NOMO-1 (cell line): Measurements from ENCODE around the gene TEX22.
A peak's percentile ranks its signal among the peaks of the same experiment; 100 is the strongest.

Experiments used
- DNase-seq, 2 experiments: peaks; one replicate each; lab custom pipeline; 2025; ENCODE audit not compliant: unreplicated experiment in 2 of 2; lab: John Stamatoyannopoulos, UW

TEX22 gene

DNA sequence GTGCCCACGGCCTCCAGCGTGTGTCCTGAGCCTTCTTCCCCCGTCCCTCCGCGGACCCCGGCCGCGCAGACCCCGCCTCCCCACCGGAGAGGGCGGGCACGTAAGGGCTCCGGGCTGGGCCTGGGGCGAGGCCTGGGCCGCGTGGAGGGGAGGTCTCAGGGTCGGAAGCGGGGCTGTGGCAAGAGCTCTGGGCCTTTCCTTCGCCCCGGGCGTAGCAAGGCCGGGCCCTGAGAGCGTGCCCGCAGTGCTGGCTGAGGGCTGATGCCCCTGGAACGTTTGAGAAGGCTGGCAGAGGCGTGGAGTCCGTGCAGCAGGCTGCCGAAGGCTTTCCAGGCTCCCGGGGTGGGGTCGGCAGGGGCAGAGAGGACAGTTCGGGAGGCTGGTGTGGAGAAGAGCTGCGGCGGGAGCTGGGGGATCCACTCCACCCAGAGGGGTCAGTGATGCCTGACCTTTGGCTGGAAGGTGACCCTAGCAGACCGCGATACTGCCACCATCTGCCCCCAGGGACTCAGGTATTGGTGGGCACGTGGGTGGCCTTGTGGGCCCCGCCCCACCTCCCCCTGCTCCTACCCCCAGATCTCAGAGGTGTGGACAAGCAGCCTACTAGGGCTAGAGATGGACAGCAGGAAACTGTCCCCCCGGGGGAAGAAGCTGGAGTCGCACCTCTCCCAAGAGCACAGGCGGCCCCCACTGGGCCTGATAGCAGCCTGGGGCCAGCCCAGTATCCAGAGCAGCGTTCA lies 558 bp downstream of the TEX22 start:
- DNase-seq = peak; percentile 57 to 69

DNA sequence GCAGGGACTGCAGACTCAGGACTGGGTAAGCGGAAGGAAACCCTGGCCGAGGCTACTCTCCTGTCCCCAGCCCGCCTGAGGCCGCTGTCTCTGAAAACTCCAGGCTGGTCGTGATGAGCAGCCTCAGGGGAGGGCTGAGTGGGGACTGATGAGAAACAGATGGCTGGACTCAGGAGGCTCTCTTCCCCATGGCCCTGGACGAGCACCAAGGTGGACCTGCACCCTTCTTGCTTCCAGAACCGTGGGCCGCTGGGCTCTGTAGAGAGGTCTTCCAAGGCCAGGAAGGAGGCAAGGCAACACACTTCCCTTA lies 1.1 kb downstream of the TEX22 start:
- no peak for DNase-seq

DNA sequence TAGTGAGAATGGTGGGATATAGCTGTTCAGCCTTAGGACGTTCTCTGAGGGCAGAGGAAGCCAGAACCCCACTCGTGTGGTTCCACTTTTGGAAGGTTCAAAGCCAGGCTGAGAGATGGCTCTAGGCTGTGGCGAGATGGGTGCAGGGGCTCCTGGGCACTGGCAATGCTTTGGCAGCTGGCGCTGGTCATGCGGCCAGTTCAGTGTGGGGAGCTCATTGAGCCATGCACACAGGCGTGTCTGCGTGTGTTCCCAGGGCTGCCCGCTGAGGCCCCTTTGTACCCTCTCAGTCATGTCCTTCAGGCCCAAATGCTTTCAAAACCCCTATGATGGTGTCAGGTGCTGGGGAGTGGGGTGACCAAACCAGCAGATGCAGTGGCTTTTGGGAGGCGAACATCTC lies 1.7 kb downstream of the TEX22 start:
- no peak for DNase-seq

DNA sequence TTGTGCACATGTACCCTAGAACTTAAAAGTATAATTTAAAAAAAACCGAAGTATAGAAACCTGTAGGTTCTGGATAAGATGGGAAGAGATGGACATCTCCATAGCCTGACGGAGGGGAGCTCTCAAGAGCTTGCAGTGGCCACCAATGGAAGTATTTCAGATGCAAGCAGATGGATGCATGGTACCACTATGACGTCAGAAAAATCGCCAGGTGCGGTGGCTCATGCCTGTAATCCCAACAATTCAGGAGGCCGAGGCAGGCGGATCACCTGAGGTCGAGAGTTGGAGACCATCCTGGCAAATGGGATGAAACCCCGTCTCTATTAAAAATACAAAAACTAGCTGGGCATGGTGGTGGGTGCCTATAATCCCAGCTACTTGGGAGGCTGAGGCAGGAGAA lies 3.4 kb downstream of the TEX22 start:
- DNase-seq = no peak

DNA sequence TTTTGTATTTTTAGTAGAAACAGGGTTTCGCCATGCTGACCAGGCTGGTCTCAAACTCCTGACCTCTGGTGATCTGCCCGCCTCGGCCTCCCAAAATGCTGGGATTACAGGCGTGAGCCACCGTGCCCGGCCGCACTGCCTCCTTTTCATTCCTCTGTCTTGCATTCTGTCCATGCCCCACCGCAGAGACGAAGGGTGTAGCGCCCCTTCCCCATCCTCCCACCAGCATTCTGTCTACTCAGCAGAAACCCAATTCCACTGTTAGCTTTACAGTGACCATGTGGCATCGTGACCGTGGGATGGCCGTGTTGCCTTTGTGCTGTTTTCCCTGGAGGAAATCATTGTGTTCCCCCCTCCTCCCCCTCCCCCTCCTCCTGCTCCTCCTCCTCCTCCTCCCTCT lies 10.3 kb downstream of the TEX22 start:
- no peak for DNase-seq

DNA sequence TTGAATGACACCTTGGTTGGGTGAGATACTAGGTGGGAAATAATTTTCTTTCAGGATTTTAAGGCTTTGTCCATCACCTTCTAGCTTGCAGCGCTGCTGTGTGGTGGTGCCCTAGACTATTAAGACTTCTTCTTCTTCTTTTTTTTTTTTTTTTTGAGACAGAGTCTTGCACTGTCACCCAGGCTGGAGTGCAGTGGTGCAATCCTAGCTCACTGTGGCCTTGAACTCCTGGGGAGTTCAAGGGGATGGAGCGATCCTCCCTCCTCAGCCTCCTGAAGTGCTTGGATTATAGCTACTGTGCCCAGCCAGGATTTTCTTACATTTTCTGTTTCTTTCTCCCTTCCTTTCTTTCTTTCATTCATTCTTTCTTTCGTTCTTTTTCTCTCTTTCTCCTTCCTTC lies 11.0 kb downstream of the TEX22 start:
- peak in 1 of 2 experiments; percentile 13 for DNase-seq

DNA sequence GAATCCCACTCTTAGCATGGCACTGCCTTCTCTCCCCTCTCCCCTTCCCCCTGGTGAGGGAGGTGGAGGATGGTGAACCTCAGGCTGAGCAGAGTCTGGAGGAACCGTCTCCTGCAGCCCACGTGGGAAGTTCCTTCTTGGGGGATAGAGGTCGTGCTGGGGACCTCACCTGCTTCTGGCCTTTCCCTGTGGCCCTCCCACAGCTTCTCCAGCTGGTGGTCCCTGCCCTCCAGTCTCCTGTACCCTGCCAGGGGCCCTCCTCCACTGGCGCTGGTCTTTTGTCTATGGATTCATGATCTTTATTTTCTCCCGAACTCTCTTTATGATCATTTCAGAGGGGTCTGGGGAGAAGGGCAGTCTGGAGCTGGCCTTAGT lies 12.3 kb downstream of the TEX22 start:
- no peak for DNase-seq

DNA sequence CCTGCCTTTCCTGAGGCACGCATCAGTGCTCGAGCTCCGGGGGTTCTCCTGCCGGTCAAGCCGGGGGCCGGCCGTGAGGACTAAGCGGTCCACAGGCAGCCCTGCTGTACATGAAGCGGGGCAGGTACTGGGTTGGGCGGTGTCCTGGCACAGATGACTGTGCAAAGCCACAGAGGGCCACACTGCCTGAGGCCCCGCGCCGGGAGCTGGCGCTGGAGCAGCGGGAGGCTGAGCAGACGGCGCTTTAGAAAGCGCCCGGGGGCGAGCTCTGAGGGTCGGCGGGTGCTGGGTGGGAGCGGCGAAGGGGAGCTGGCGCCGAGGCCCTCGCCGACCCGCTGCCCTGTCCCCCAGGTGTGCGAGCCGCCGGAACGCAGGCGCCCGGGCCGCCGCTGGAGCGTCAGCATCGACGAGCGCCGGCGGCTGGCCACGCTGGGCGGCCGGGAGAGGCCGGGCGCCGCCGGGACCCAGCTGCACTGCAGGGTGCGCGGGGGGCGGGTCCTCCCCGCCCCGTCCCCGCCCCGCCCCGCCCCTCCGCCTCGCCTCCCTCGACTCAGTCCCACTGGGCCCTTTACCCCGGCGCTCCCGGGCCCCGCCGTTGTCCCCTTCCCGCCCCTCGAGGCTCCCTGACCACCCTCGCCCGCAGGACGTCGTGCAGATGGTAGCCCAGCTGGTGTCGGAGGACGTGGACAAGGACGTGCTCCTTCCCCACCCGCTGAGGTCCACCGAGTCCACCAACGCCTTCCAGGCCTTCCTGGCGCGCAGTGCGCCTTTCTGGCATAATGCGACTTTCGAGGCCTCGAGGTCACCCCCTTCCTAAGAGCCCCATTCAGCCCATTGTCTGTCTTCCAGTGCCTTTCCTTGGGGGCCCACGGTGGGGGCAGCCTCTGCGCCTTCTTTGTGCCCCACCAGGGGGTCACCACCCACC lies 12.9 kb downstream of the TEX22 start:
- DNase-seq = peak in 1 of 2 experiments; percentile 4

DNA sequence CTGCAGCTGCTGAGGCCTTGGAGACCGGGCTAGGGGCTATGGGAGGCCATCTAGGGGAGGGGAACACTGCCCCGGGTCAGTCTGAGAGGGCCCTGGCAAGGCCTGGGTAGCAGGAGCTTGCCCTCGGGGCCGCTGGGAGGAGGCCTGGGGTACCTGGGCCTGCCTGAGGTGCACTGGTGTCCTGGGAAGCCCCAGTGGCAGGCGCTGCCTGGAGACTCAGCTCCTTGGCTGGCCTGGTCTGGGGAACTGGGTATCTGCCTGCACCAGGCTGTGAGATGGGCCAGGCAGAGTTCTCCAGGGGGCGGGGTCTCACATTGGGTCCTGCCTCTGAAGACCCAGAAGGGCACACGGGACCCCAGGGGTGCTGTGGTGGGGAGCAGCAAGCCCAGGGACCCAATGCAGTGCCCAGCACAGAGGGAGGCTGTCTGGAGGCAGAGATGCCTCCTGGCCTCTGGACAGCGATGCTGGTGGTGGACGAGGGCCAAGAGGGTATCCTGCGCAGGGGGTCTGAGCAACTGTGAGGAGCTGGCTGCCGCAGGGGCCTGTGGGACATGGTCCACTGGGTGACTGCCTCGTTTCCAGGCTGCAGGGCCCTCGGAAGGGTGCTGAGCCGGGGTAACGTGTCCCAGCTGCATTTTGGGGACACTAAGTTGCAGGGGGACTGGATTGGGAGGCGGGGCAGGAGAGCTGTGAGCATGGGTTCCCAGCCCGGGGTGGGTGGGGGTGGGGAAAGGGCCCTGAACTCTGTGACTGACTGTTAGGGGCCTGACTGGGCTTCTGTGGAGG lies 13.8 kb downstream of the TEX22 start:
- DNase-seq = no peak

DNA sequence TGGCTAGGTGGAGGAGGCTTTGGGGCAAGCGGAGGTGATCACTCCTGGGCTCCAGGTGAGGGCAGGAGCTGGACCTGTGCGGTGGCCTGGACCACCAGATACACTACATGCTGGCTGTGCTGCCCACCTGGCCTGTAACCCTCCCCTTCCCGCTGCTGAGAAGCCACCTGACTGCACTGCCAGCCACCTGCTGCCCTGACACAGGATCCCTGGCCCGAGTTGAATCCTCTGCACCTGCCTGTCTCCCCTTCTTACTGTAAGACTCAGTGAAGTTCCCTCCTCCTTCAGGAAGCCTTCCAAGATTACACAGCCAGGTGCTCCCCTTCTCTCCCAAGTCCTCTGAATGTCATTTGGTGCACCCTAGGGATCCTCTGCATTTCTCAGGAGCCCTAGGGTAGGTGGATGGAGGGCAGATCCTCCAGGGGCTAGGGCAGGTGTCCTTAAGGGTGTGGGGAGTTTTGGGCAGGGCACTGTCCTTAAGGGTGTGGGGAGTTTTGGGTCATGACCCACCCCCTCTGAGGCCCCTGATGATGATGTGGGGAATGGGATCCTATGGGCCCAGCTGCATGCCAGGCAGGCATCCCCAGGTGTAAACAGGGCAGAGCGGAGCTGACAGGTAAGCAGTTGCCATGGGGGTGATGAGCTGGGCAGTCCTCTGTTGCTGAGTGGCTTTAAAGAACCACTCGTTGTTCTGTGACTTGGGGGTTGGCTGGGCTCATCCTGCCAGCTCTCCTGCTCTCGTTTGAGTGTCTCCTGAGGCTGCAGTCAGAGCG lies 14.6 kb downstream of the TEX22 start:
- DNase-seq = no peak

DNA sequence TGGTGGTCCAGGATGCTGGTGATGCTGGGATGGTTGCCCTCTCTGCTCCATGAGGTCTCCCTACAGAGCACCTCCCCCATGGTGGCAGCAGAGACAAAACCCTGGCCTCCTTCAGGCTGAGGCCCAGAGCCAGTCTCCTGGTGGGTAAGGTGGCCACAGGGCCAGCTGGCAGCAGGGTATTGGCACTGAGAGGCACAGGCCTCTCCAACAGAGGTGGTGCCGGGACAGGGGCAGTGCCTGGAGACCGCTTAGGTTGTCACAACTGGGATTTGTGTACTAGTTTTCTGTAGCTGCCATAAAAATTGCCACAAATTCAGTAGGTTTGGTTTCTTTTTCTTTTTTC lies 15.2 kb downstream of the TEX22 start:
- DNase-seq = no peak

DNA sequence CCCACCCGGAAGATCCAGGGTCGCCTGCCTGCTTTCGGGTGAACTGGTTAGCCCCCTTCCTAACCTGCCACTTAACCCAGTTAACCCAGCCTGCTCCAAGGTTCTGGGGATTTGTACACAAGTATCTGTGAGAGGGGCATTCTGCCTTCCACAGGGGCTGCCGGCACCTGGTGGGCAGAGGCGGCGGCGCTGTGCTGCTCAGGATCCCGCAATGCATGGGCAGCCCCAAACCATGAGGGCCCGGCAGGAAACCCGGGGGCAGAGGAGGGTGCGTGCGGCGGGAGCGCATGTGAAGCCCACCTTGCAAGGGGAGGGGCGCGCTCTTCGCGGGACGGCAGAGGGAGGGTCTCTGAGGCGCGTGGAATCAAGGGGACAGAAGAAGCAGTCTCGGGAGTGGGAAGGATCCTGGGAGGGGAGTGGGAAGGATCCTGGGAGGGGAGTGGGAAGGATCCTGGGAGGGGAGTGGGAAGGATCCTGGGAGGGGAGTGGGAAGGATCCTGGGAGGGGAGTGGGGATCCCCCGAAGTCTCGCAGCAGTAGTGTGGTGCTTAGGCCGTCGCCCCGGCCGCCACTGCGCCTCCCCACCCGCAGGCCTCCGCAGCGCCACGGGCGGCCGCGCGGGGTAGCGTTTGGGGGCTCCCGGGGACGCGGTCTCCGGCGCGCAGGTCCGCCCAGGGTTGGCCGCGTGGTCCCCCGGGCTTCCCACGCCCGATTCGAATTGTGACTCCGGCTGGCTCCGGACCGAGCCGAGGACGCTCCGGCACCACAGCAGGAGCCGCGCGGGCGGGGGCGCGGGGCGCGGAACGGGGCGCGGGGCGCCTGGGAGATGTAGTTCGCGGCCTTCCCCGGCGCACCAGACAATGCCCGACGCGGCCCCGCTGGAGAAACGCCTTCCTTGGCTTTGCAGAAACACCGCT lies 16.4 kb downstream of the TEX22 start:
- peak; percentile 69 to 79 for DNase-seq

DNA sequence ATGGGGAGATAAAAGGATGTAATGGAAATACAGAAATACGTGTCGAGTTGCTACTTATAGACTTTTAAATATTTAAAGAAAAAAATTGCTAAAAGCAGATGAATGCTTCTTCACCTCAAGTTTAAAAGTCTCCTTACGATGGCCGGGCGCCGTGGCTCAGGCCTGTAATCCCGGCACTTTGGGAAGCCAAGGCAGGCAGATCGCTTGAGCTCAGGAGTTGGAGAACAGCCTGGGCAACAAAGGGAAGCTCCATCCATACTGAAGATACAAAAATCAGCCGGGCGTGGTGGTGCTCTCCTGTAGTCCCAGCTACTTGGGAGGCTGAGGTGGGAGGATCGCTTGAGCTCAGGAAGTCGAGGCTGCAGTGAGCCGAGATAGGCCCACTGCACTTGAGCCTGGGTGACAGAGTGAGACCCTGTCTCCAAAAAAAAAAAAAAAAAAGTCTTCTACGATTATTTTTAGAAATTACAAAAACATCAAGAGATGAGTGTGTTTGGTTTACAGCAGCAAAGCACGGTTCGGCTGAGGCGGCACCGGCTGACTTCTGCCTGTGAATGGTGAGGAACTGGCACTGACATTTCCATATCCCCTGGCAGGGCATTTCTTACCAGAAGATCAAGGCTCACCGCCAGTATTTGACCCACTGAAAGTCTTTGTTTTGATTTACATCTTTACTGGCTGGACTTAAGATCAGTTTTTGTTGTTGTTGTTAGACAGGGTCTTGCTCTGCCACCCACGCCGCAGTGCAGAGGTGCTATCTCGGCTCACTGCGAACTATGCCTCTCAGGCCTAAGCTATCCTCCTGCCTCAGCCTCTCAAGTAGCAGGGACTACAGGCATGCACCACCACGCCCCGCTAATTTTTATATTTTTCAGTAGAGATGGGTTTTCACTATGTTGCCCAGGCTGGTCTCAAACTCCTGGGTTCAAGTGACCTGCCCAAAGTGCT lies 17.4 kb downstream of the TEX22 start:
- DNase-seq = no peak

DNA sequence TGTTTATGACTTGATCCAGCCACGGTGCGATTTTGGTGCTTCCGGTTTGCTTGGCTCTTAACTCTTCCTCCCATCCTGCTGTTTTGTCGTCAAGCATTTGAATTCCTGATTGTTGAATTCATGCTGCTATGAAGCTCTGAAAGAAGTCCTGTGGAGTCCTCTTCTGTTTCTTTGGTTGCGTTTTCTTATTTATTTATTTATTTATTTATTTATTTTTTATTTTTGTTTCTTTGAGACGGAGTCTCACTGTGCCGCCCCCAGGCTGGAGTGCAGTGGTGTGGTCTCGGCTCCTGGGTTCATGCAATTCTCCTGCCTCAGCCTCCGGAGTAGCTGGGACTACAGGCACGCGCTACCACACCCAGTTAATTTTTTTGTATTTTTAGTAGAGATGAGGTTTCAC lies 18.3 kb downstream of the TEX22 start:
- no peak for DNase-seq

DNA sequence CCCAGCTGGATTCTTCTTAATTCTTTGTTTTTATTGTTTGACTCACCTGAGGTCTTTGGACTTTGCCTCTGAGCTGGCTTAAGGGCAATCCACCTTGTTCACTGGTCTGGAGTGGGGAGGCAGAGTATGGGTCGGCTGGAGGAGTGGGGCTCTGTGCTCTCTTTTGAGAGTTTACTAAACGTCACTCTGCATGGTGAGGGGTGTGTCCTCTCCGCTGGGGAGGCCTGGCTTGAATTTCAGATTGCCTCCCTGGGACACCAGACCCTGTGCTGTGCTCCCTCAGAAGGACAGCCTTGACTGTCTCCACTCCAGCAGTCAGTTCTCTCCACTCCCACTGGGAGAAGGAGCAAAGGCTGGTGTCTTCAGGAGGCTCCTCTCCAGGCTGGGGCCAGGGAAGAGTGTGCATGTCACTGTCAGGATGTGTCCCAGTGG lies 19.4 kb downstream of the TEX22 start:
- DNase-seq = no peak

DNA sequence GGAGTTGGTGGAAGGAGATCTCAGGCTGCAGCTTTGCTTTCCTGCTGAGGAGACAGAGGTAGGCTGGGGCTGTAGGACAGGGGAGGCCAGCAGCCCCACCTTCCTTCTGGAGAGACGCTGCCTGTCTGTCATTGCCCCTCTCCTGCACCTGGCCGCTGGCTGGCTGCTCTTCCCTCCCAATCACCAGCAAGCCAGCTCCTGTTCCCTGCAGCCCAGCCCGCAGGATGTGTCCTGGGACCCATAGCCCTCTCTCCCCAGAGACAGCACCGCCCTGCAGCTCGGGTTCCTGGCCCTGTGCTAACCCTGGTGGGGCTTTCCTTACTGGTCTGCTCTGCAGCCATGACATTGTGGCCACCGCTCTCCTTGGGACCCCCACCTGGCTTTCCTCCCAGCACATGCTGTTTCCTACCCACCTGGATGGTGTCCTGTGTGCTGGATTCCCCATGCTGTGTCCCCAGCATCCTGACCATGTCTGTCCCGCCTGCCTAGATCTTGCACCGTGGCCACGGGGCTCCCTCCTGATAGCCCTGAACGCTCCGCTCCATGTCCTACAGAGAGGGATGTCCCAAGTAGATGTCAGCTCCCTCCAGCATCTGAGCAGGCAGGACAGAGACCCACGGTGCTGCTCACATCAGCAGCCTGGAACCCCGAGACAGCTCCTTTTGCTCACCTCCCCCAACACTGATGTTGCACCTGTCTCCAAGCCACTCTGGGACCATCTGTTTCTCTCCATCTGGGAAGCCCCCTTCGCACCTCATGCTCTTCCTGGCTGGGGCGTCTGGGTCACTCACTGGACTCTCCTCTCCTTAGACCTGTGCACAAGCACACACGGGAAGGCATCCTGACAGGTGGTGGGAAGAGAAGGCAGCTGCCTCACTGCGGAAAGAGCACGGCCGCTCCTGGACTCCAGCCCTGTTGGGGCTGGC lies 20.2 kb downstream of the TEX22 start:
- DNase-seq = no peak

DNA sequence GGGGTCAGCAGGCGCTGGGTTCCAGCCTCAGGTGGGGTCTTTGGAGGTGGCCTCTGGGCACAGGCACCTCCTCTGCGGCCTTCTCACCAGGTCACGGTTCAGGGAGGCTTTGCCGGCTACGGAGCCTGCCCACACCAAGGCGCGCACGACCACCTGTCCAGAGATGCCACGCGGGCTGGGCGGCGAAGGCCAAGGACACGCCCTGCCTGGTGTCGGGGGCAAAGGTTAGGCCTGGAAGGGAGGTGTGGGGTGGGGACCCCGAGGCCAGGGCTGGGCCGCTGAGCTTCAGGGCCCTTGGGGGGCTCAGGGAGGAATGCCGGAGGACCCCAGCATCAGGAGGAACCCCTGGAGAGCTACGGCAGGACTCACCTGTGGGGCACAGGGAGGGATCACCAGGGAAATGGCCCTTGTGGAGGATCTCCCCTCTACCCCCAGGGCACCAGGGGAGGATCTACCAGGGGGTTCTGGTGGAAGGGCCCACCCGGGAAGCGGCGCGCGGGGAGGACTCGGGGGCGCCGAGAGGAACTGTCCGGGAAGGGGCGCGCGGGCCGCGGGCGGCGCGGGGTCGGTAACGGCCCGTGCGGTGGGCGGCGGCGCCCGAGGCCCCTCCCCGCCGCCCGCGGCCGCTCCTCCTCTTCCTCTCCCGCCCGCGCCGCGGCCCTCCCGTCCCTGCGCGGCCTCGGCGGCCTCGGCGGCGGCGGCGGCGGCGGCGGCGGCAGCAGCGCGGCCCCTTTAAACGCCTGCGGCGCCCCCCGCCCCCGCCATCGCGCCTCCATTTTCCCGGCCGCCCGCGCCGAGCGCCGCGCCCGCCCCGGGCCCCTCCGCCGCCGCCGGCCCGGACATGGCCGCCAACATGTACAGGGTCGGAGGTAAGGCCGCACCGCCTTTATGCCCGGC lies 21.1 kb downstream of the TEX22 start, which contains the start of gene MTA1:
Gene MTA1, plus strand, starts transcription at position 633 of the 897 bp plus-strand sequence. Its CDS starts 209 bp downstream, at position 842.
- peak; percentile 14 to 52 for DNase-seq
